Cerebellar nuclear complex (tissue), 1 donor: Measurements from ENCODE around the gene PRR30.
"Not testable (repeated sequence)": the region's sequence is repeated elsewhere in the genome, so short reads cannot be mapped to it uniquely, and the experiment has no call there.

Experiments used
- DNase-seq, 2 experiments: peaks; one replicate each; lab custom pipeline; 2025; lab: John Stamatoyannopoulos, UW

Gene PRR30

DNA sequence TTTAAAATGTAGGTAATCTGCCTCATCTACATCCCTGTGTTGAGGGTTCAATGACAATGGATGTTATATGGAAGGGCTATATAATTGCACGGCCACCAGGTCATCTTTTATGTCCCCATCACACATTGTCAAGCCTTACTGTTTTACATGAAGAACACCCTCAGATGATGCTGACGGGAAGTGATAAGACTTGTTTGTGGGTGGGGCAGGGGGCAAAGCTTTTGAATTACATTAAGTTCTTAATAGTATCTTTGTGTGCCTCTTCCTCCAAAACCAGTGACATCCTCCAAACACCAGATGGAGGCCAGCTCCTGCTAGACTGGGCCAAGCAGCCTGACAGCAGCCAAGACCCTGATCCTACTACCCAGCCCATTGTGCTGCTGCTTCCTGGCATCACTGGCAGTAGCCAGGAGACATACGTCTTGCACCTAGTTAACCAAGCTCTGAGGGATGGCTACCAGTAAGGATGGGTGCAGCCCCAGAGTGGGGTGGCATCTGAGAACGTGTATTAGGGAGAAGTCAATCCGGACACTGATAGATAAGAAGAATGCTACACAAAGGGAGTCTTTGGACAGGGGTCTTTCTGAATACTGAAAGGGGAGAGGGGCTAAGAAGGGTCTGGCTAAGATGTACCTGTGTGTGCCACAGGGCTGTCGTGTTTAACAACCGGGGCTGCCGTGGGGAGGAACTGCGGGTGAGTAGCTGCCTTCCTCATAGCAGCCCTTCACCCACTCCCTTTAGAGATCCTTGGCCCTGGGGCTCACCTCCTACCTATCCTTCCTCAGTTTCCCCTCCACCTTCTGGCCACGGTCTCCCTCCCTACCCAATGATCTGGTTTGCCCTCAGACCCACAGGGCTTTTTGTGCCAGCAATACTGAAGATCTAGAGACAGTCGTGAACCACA, 10.3 kb downstream of the PRR30 start:
- no peak for DNase-seq

GRCh38 chr2:27127883-27128667, 11.1 kb downstream of the PRR30 start:
- no peak for DNase-seq

DNA sequence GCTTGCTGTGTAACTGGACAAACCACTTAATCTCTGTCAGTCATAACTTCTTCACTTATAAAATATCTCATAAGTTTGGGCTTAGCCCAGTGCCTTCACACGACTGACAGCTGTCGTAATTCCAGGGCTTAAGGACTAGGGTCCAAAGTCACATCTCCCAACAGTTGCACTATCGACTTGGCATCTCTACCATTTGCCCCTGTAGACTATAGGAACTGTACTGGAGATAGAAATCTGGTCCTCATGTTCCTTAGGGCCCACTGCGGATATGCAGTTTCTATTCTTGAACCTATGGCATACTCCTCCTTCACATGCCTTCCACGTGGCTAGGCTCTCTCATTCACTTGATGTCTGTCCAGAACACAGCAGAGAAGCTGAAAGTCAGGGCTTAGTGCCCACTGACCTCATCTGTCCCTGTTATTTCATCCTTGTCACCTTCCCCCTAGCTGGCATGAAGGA, 12.9 kb downstream of the PRR30 start:
- no peak for DNase-seq

GRCh38 chr2:27125104-27125503, 14.1 kb downstream of the PRR30 start:
- no peak for DNase-seq

GRCh38 chr2:27123302-27124150, 15.7 kb downstream of the PRR30 start, which contains the start of gene ABHD1:
TSS of gene ABHD1 (plus strand) at chr2:27123815. CDS start at chr2:27123949, 134 bp downstream.
- no peak for DNase-seq

GRCh38 chr2:27122791-27123190, 16.4 kb downstream of the PRR30 start:
- no peak for DNase-seq

- DNase-seq: no peak
These were observed 17.3 kb downstream of the PRR30 start for GRCh38 chr2:27121906-27122305.

GRCh38 chr2:27119330-27119670, 19.9 kb downstream of the PRR30 start:
- not testable (repeated sequence) for DNase-seq

DNA sequence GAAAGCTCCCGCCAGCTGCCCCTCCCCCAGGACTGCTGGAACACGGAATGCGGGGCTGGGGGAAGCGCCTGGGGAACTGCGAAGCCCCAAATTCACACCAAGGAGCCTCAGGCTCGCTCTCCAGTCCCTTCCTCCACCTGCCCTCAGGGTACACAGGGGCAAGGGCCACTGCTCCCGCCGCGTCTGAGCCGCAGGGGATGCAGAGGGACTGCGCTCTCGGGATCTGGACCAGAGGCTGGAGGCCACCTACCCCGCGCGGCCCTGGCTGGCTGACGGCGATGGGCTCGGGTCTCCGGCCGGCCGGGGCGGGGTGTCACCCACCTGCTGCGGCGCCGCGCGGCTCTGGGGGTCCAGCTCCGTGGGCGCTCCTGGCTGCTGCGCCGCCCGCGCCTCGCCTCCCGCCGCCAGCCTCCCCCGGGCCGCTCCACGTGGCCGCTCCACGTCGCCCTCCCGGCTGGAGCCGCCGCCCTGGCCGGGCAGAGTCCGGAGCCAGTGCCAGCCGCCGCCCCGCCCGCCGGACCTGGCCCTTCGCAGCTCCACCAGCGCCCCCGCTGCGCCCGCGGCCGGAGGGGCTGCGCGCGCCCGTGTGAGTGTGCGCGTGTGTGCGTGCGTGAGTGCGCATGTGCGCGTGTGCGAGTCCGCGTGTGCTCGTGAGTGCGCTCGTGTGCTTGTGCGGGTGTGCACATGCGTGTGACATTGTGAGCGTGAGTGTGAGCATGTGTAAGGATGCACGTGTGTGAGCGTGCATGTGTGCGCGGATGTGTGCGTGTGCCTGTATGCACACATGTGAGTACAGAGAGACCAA, 20.5 kb downstream of the PRR30 start, which contains the start of gene CGREF1:
TSS of gene CGREF1 (minus strand) at position 604 of the 805 bp plus-strand sequence. CDS start 14,762 bp downstream, outside the sequence.
- no peak for DNase-seq

GRCh38 chr2:27117995-27118524, 21.1 kb downstream of the PRR30 start:
- no peak for DNase-seq

DNA sequence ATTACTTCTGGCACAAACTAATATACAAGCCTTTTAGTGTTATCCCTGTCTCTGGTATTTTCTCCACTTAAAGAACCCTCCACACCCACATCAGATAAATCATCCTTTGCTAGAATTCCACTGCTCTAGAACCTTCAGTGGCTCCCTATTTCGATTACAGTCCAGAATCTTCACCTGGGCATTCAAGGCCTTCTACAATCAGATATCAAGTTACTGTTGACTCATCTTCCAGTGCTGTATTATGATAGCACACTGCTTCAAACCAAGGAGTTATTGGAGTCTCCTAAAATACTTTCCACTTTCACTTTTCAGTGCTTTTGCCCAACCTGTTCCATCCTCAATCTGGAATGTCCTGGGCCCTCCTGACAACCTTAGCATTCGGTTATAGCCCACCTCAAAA, 23.7 kb downstream of the PRR30 start:
- DNase-seq: no peak

DNA sequence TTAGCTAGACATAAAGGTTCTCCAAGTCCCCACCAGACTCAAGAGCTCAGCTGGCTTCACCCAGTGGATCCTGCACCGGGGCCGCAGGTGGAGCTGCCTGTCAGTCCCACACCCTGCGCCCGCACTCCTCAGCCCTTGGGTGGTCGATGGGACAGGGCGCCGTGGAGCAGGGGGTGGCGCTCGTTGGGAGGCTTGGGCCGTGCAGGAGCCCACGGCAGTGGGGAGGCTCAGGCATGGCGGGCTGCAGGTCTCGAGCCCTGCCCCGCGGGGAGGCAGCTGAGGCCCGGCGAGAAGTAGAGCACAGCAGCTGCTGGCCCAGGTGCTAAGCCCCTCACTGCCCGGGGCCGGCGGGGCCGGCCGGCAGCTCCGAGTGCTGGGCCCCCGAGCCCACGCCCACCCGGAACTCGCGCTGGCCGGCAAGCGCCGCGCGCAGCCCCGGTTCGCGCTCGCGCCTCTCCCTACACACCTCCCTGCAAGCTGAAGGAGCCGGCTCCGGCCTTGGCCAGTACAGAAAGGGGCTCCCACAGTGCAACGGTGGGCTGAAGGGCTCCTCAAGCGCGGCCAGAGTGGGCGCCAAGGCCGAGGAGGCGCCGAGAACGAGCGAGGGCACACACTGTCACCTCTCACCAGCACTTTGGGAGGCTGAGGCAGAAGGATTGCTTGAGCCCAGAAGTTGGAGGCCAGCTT, 27.7 kb downstream of the PRR30 start:
- DNase-seq: not testable (repeated sequence)

DNA sequence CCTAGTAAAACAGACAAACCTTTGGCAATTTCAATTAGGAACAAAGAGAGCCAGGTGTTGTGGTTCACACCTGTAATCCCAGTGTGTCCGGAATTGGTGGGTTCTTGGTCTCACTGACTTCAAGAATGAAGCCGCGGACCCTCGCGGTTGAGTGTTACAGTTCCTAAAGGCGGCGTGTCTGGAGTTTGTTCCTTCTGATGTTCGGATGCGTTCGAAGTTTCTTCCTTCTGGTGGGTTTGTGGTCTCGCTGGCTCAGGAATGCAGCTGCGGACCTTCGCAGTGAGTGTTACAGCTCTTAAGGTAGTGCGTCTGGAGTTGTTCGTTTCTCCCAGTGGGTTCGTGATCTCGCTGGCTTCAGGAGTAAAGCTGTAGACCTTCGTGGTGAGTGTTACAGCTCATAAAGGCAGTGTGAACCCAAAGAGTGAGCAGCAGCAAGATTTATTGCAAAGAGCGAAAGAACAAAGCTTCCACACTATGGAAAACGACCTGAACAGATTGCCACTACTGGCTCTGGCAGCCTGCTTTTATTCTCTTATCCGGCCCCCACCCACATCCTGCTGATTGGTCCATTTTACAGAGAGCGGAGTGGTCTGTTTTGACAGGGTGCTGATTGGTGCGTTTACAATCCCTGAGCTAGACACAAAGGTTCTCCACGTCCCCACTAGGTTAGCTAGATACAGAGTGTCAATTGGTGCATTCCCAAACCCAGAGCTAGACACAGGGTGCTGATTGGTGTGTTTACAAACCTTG, 28.4 kb downstream of the PRR30 start:
- DNase-seq: not testable (repeated sequence)

- no peak for DNase-seq
These were observed 30.1 kb downstream of the PRR30 start for GRCh38 chr2:27109083-27109482.

DNA sequence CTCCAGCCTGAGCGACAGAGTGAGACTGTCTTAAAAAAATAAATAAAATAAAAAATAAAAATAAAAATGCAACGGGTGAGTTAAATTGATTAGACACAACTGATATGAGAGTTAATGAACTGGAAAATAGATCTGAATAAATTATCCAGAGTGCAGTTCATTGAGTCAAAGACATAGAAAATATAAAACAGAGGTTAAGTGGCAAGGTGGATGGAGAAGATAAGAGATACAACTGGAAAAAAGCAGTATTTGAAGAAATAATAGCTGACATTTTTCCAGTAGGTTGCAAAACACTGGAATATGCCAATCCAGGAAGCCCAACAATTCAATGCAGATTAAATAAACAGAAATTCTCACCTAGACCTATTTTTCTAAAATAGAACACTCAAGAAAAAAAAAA, 31.0 kb downstream of the PRR30 start:
- no peak for DNase-seq

- no peak for DNase-seq
These were observed 33.2 kb downstream of the PRR30 start for GRCh38 chr2:27105981-27106380.

DNA sequence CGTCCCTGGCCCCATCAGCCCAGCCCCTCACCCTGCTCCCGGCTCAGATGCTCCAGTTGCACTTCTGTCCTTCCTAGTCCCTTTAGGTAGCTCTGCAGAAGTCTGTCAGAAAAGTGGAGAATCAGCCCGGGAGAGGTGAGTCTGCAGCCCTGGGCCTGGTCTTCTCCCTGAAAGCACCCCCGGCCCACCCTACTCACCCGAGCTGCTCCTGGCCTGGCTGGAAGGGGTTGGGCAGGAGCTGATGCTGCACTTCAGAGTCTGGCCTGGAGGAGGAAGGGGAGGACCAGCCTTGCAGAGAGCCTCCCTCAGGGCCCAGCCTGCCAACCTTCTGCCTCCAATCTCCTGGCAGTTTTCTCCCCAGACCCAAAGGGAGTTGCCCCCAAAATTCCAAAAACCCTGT, 36.9 kb downstream of the PRR30 start:
- DNase-seq: no peak

GRCh38 chr2:27100036-27100435, 39.2 kb downstream of the PRR30 start:
- DNase-seq: no peak

DNA sequence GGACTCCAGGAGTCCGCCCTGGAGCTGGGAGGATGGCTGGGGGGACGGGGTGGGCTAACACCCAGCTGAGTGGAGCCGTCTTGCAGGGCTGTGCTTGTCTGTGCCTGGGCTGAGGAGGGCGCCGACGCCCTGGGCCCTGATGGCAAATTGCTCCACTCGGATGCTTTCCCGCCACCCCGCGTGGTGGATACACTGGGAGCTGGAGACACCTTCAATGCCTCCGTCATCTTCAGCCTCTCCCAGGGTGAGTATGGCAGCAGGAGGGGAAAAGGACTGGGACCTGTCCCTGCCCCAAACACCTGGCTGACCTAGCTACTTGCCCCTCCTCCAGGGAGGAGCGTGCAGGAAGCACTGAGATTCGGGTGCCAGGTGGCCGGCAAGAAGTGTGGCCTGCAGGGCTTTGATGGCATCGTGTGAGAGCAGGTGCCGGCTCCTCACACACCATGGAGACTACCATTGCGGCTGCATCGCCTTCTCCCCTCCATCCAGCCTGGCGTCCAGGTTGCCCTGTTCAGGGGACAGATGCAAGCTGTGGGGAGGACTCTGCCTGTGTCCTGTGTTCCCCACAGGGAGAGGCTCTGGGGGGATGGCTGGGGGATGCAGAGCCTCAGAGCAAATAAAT, 39.8 kb downstream of the PRR30 start:
- DNase-seq: no peak
